Bone marrow (tissue), 2 donors: ENCODE measurements around the gene DNM3.
"Not testable (repeated sequence)": the region's sequence is repeated elsewhere in the genome, so short reads cannot be mapped to it uniquely, and the experiment has no call there.

ENCODE experiments used
- DNase-seq, 2 donors: peaks; one replicate each; lab custom pipeline; 2025; lab: John Stamatoyannopoulos, UW

The DNM3 gene

GRCh38 chr1:172360511-172360910 lies 519.2 kb downstream of the DNM3 start:
- no peak for DNase-seq

- no peak for DNase-seq
These were observed 519.7 kb downstream of the DNM3 start for GRCh38 chr1:172360985-172361384.

GRCh38 chr1:172363852-172364251 lies 522.6 kb downstream of the DNM3 start:
- DNase-seq = no peak

GRCh38 chr1:172371646-172372045 lies 530.3 kb downstream of the DNM3 start:
- DNase-seq = not testable (repeated sequence)

- peak in 1 of 2 donors; percentile 62 for DNase-seq
These were observed 532.6 kb downstream of the DNM3 start for GRCh38 chr1:172373864-172374263.

- no peak for DNase-seq
These were observed 533.9 kb downstream of the DNM3 start for GRCh38 chr1:172375211-172375631.

GRCh38 chr1:172376431-172376830 lies 535.1 kb downstream of the DNM3 start:
- DNase-seq = no peak

- no peak for DNase-seq
These were observed 536.3 kb downstream of the DNM3 start for GRCh38 chr1:172377565-172377964.

- no peak for DNase-seq
These were observed 536.9 kb downstream of the DNM3 start for GRCh38 chr1:172378109-172378760.

GRCh38 chr1:172380441-172381244 lies 539.3 kb downstream of the DNM3 start:
- peak in 1 of 2 donors; percentile 54 for DNase-seq

- DNase-seq = no peak
These were observed 540.6 kb downstream of the DNM3 start for GRCh38 chr1:172381946-172382345.

- DNase-seq = no peak
These were observed 541.1 kb downstream of the DNM3 start for GRCh38 chr1:172382406-172382805.

GRCh38 chr1:172382990-172383389 lies 541.7 kb downstream of the DNM3 start:
- no peak for DNase-seq

GRCh38 chr1:172383536-172383935 lies 542.2 kb downstream of the DNM3 start:
- no peak for DNase-seq

- no peak for DNase-seq
These were observed 543.4 kb downstream of the DNM3 start for GRCh38 chr1:172384656-172385055.

GRCh38 chr1:172386046-172386445 lies 544.7 kb downstream of the DNM3 start:
- no peak for DNase-seq

- DNase-seq = no peak
These were observed 547.2 kb downstream of the DNM3 start for GRCh38 chr1:172388490-172388889.

GRCh38 chr1:172390301-172390682 lies 549.0 kb downstream of the DNM3 start:
- no peak for DNase-seq

GRCh38 chr1:172390683-172391551 lies 549.6 kb downstream of the DNM3 start:
- no peak for DNase-seq

GRCh38 chr1:172391976-172392375 lies 550.7 kb downstream of the DNM3 start:
- DNase-seq = no peak

- DNase-seq = peak in 1 of 2 donors; percentile 52
These were observed 552.1 kb downstream of the DNM3 start for GRCh38 chr1:172393354-172393753.

GRCh38 chr1:172394141-172394751 lies 552.9 kb downstream of the DNM3 start:
- DNase-seq = peak in 1 of 2 donors; percentile 80
